Central memory CD8-positive, alpha-beta T cell (primary cell): ENCODE measurements around the gene NATD1.

Source experiments
- ATAC-seq: fragments of 150-1000 bp; cut with Tn5 transposase; replicated peaks from 2 replicates; pipeline ENCODE4 v1.10.0; 2022; ENCODE audit warnings: mild to moderate bottlenecking, moderate FRiP score, moderate number of reproducible peaks; ENCODE audit not compliant: poor library complexity, severe bottlenecking; ENCODE audit errors: extremely low read depth
- DNase-seq, 2 donors: peaks; one replicate each; pipeline ENCODE4 v3.0.0; 2021; ENCODE audit warnings: low spot score in 2 of 2
- H3K27ac Mint-ChIP-seq: one replicate; pipeline ENCODE4 v1.8.0; 2022; ENCODE audit warnings: low read depth, mild to moderate bottlenecking, moderate library complexity, mixed read lengths
- H3K27me3 Mint-ChIP-seq: one replicate; pipeline ENCODE4 v1.8.0; 2022; ENCODE audit warnings: mixed read lengths
- H3K36me3 Mint-ChIP-seq: one replicate; pipeline ENCODE4 v1.8.0; 2022; ENCODE audit warnings: mild to moderate bottlenecking, moderate library complexity, mixed read lengths; ENCODE audit not compliant: insufficient read depth
- H3K4me1 Mint-ChIP-seq: one replicate; pipeline ENCODE4 v1.8.0; 2022; ENCODE audit warnings: mixed read lengths
- H3K4me3 Mint-ChIP-seq: one replicate; pipeline ENCODE4 v1.8.0; 2022; ENCODE audit warnings: mild to moderate bottlenecking, moderate library complexity, mixed read lengths
- H3K9me3 Mint-ChIP-seq: one replicate; pipeline ENCODE4 v1.8.0; 2022; ENCODE audit warnings: mixed read lengths

Gene NATD1

DNA sequence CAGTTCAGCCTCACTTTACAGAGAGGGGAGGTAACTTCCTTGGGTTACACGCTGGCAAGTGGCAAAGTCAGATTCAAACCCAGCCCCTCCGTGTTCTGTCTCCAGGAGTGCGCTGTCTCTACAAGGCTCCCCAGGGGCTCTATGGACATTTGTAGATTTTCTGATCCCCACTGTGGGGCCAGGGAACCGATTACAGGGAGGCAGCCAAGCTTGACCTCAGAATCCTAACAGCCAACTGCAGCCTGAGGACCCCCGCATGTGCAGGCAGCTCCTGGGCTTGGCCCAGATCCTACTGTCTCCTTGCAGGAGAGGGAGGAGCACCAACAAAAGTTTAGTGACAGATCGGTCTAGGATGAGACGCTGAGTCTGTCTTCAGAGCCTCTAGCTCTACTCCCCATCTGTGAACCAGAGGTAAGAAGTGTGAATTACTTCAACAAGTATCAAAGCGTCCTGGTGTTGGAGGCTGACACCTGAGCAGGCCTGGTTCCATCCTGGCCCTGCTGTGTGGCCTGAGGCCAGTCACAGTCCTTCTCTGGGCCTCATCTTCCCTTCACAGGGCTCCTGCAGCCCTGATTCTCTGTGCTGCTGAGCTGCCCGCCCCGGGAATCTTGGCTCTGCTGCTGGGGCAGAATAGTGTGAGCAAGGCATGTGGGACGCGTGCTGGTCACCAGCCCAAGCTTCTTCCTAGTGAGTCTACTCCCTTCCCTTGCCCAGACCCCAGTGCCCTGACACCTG is 9.2 kb upstream of the NATD1 start:
- Mint-ChIP-seq H3K9me3 (no peaks in the 10 kb centered on the region), H3K27me3 (no peaks in the 10 kb centered on the region), H3K27ac (no peak overlapping the region), H3K36me3 (peaks cover 2% of the 10 kb centered on the region), H3K4me1 (peaks cover 22% of the 10 kb centered on the region), H3K4me3 (no peak overlapping the region)
- DNase-seq (no peak), ATAC-seq (no peak)

DNA sequence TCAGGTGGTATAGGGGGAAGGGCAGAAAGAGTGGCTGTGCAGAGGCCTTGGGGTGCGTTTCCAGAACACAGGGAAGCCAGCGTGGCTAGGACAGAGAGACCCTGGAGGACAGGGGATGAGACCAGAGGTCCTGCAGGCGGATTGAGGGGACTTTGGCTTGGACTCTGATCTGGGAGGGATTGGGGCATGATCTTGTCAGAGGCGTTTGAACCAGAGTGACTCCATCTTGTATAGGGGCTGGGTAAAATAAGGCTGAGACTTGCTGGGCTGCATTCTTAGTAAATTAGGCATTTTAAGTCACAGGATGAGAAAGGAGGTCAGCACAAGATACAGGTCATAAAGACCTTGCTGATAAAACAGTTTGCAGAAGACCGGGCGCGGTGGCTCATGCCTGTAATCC is 5.4 kb upstream of the NATD1 start:
- no peak for ATAC-seq
- Mint-ChIP-seq H3K27me3 (no peaks in the 10 kb centered on the region), H3K4me1 (peaks cover 14% of the 10 kb centered on the region), H3K4me3 (no peak overlapping the region), H3K36me3 (peaks cover 2% of the 10 kb centered on the region), H3K27ac (peak overlapping the region; percentile 84), H3K9me3 (no peaks in the 10 kb centered on the region)
- DNase-seq: no peak

DNA sequence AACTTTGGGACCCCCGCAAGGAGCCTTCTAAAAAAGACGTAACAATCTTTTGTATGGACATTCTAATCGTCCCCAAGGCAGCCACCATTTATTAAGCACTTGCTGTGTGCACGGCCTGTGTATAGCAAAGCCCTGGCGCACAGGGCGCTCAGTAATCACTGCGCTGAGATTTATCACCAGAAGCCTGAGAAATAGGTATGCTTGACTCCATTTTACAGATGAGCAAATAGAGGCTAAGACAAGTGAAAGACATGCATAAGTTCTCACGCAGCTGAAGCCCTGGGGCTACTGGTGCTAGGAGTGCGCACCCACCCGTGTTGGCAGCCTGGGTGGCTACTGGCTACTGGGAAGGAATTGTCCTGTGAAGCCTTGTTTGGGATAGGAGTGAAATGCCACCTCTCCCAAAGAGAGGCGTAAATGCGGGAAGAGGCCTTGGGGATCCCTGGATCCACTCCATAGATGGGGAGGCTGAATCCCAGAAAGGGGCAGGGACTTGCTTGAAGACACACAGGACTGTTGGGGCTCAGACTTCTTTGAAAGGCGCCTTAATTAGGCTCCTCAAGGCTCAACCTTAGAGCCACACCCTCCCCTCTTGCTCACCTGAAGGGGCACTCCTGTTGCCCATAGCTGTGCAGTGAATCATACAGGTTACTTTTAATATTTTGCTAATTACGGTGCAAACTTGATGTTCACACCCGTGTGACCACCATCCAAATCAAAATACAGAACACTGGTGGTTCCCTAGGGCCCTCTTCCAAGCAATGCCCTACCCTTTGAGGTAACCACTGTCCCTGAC is 634 bp upstream of the NATD1 start:
- Mint-ChIP-seq H3K27ac (peak overlapping the region; percentile 85), H3K4me1 (peaks cover 43% of the 10 kb centered on the region)

DNA sequence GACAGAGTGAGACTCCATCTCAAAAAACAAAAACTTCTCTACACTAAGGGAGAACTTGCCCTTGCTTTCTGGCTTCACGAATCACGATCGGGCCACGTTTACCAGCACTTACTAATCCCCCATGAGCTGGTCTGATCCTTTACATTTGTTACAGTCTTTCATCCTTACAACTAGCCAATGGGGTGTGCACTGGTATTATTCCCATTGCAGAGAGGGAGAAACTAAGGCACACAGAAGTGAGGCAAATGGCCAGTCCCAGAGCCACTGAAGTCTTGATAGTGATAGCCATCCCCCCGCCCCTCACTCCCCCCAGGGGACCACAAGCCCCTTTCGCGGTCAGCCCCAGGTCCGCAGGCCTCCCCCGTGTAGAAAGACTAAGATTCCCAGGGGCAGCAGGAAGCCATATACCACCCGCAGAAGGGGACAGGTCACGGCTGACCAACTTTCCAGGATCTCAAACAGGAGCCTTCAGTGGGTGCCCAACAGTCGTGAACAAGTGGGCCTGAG is 868 bp downstream of the NATD1 start:
- Mint-ChIP-seq H3K36me3 (peaks cover 8% of the 10 kb centered on the region), H3K9me3 (no peaks in the 10 kb centered on the region), H3K27ac (peak overlapping the region; percentile 65), H3K27me3 (no peaks in the 10 kb centered on the region), H3K4me3 (peak overlapping the region; percentile 75), H3K4me1 (peaks cover 37% of the 10 kb centered on the region)
- no peak for DNase-seq
- ATAC-seq: no peak

More for the DNA sequence above, 634 bp upstream of the NATD1 start:
- H3K9me3 Mint-ChIP-seq: no peaks in the 10 kb centered on the region
- H3K27me3 Mint-ChIP-seq: no peaks in the 10 kb centered on the region
- peak overlapping the region; percentile 81 for H3K4me3 Mint-ChIP-seq
- ATAC-seq (peak; percentile 16), DNase-seq (no peak)
- peaks cover 6% of the 10 kb centered on the region for H3K36me3 Mint-ChIP-seq

DNA sequence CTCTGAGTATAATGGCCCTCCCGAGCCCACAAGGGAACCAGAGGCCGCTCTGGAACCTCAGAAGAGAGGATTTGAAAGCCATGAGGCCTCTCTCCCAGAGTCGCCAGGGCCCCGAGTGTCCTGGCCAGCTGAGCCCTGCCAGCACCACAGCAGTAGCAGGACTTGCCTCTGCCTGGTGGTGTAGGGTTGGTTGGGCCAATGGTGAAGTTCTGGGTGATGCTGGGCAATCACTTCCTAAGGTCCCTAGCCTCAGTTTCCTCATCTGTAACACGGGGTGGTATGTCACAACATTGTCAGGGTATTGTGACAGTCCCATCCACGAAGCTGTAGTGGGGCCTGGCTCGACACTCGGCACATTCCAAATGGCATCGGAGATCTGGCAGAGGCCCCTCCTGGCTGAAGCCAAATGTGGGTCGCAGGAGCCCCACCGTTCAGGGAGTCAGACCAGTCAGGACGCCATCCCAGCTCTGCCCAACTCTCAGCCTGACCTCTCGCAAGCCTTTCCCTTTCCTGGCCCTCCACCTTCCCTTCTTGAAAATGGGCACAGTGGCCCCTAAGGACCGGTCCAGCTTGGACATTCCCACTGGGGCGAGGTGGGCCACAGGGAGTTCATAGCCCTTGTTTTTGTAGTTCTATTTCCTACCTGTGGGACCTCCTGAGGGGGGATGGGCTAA is 1.7 kb downstream of the NATD1 start:
- Mint-ChIP-seq H3K4me3 (peak overlapping the region; percentile 75), H3K9me3 (no peaks in the 10 kb centered on the region), H3K4me1 (peaks cover 37% of the 10 kb centered on the region), H3K27me3 (no peaks in the 10 kb centered on the region), H3K36me3 (peaks cover 8% of the 10 kb centered on the region), H3K27ac (no peak overlapping the region)
- ATAC-seq: no peak
- no peak for DNase-seq

DNA sequence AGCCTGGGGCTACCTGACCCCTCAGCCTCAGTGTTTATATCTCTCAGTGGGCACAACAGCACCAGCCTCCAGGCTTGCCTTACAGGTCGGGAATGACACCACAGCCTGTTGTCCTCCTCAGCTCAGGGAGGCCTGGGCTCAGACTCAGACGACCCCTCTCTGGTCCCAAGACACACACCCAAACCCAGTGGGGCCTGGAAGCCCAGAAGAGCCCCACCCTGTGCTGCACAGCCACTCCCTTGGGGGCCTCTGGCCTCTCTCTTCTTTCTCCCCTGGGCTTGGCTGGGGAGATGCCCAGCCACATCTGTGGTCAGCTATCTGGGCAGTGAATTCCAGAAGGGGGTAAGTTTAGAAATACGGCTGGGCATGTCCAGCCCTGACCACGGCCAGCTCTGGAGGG is 2.4 kb downstream of the NATD1 start:
- no peak for DNase-seq
- peaks cover 8% of the 10 kb centered on the region for H3K36me3 Mint-ChIP-seq
- no peak overlapping the region for H3K27ac Mint-ChIP-seq
- no peaks in the 10 kb centered on the region for H3K9me3 Mint-ChIP-seq
- peaks cover 37% of the 10 kb centered on the region for H3K4me1 Mint-ChIP-seq
- no peak for ATAC-seq
- H3K27me3 Mint-ChIP-seq: no peaks in the 10 kb centered on the region
- no peak overlapping the region for H3K4me3 Mint-ChIP-seq

DNA sequence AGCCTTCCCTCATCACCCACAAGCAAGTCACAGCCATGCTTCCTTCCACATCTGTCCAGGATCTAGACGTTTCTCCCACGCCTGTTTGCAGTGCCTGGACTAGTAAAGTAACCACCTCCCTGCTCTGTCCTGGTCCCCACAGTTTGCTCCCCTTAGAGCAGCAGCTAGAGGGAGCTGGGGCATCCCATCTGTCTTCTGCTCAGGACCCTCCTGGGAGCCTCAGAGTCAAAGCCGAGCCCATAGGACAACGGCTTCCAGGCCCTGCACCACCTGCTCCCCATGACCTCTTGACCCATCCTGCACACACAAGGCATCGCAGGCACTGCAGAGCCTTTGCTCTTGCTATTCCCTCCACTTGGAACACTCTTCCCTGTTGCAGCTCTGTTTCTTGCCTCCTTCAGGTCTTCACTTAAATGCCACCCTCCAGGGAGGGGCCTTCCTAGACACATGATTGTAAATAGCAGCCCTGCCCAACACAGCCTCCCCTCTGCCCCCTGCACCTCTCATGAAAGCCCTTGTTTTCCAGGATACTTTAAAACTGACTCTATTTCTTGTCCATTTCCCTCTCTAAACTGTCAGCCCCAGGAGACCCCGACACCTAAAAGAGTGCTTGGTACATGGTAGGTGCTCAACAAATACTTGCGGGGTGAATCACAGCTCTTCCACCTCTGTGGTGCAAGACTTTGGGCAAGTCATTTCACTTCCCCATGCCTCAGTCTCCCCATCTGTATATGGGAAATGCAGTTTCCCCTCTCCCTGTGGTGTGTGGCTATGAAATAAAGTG is 3.1 kb downstream of the NATD1 start:
- ATAC-seq (no peak), DNase-seq (no peak)
- Mint-ChIP-seq H3K4me1 (peaks cover 37% of the 10 kb centered on the region), H3K27ac (peak overlapping the region; percentile 9), H3K27me3 (no peaks in the 10 kb centered on the region), H3K36me3 (peaks cover 8% of the 10 kb centered on the region), H3K4me3 (no peak overlapping the region), H3K9me3 (no peaks in the 10 kb centered on the region)

DNA sequence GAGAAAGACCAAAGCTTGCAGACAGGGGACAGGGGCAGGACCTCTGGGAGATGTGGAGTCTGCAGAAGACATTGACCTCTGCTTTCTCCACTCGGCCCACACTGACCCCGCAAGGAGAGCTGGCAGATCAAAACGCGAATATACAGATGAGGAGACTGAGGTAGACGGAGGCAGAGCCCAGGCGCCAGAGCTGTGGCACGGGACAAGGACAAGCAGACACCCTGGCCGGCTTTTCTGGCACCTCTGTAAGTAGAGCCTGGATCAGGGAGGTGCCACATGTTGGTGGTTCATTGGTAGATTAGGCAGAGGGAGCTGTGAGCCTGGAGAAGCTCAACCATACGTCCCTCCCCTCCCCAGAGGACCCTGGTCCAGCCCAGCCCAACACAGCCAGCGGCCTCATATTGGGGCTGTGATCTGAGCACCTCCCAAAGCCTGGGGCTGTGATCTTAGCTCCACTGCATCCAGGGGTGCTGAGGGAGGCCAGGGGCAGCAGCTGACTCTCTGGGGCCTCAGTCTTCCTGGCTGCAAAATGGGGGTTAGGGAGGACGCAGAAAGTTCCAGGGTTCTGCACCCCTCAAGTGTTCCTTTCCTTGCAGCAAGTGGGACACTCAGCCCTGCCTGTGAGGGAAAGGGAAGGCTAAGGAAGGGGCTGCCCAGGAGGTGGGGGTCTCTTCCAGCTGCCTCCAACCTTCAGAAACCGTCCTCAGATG is 4.0 kb downstream of the NATD1 start:
- DNase-seq: no peak
- H3K4me3 Mint-ChIP-seq: no peak overlapping the region
- no peaks in the 10 kb centered on the region for H3K27me3 Mint-ChIP-seq
- peaks cover 8% of the 10 kb centered on the region for H3K36me3 Mint-ChIP-seq
- peak overlapping the region; percentile 14 for H3K27ac Mint-ChIP-seq
- ATAC-seq: no peak
- H3K4me1 Mint-ChIP-seq: peaks cover 37% of the 10 kb centered on the region
- H3K9me3 Mint-ChIP-seq: no peaks in the 10 kb centered on the region

DNA sequence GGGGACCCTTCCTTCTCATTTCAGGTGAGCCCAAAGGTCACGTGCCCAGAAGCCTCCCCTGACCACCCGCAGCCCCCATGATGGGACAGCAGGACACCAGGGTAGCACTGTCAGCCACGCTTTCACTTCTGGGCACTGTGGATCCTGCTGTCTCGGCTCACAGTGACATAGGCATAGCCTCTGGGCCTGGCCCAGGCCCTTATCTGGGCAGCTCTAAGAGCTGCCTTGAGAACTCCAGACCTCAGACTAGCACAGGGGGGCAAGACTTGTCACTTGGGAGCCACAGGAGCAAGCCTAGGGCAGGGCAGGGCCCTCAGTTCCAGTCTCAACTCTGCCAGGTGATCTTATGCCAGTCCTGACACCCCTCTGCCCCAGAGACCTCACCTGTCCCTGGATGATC is 4.7 kb downstream of the NATD1 start:
- Mint-ChIP-seq H3K36me3 (peaks cover 9% of the 10 kb centered on the region), H3K4me1 (peaks cover 35% of the 10 kb centered on the region), H3K27me3 (no peaks in the 10 kb centered on the region), H3K27ac (peak overlapping the region; percentile 14), H3K9me3 (no peaks in the 10 kb centered on the region), H3K4me3 (no peak overlapping the region)
- ATAC-seq (no peak), DNase-seq (no peak)

DNA sequence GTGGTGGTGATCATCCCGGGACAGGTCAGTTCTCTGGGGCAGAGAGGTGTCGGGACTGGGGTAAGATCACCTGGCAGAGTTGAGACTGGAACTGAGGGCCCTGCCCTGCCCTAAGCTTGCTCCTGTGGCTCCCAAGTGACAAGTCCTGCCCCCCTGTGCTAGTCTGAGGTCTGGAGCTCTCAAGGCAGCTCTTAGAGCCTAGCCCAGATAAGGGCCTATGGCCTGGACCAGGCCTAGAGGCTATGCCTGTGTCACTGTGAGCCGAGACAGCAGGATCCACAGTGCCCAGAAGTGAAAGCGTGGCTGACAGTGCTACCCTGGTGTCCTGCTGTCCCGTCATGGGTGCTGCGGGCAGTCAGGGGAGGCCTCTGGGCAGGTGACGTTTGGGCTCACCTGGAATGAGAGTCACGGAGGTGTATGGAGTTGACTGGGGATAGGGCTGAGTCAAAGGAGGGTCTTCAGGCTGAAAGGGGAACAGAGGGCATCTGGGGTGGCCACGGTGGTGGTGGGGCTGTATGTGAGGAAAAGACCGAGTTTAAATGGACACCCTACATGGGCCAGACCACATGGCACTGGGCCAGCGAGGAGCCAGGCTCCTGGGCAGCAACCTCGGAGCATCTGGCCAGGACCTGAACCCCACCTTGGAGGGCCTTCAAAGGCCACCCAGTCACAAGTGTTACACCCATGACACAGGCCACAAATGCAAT is 5.5 kb downstream of the NATD1 start:
- DNase-seq (no peak), ATAC-seq (no peak)
- Mint-ChIP-seq H3K4me1 (peaks cover 33% of the 10 kb centered on the region), H3K36me3 (peaks cover 8% of the 10 kb centered on the region), H3K27ac (peak overlapping the region; percentile 50), H3K9me3 (no peaks in the 10 kb centered on the region), H3K4me3 (no peak overlapping the region), H3K27me3 (no peaks in the 10 kb centered on the region)

DNA sequence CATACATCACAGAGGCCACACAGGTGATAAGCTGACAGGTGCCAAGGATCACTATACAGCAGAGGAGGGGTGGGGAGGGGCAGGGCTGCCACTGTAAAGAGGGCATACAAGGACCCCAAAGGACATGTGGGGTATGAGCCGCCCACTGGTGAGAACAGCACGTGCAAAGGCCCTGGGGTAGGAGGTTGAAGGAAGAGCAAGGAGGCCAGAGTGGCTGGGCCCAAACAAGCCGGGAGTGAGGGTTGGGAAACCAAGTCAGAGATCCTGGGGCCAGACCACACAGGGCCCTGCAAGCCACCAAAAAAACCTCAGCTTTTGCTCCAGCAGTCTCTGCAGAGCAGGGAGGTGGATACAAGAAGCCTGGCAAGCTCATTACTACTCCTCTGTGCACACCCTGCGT is 6.5 kb downstream of the NATD1 start:
- no peak overlapping the region for H3K4me3 Mint-ChIP-seq
- H3K27me3 Mint-ChIP-seq: no peaks in the 10 kb centered on the region
- no peaks in the 10 kb centered on the region for H3K9me3 Mint-ChIP-seq
- peaks cover 9% of the 10 kb centered on the region for H3K36me3 Mint-ChIP-seq
- no peak overlapping the region for H3K27ac Mint-ChIP-seq
- DNase-seq: no peak
- ATAC-seq: no peak
- peaks cover 25% of the 10 kb centered on the region for H3K4me1 Mint-ChIP-seq
